Activated CD4-positive, alpha-beta T cell treated with anti-CD3 and anti-CD28 coated beads for 4 hours (primary cell): ENCODE measurements around the gene ZC3H12D.
A peak's percentile ranks its signal among the peaks of the same experiment; 100 is the strongest.
"Not testable (repeated sequence)": the region's sequence is repeated elsewhere in the genome, so short reads cannot be mapped to it uniquely, and the experiment has no call there.

Source experiments
- DNase-seq, 2 donors: peaks; one replicate each; pipeline ENCODE4 v3.0.0-alpha.2; 2020

Gene ZC3H12D

GRCh38 chr6:149483334-149483725 is 1.5 kb downstream of the ZC3H12D start:
- no peak for DNase-seq

- peak in 1 of 2 donors; percentile 17 for DNase-seq
Measured at GRCh38 chr6:149482545-149483333, 2.1 kb downstream of the ZC3H12D start.

- peak; percentile 57 to 58 for DNase-seq
Measured at GRCh38 chr6:149480502-149481280, 4.1 kb downstream of the ZC3H12D start.

- no peak for DNase-seq
Measured at GRCh38 chr6:149478631-149479314, 6.0 kb downstream of the ZC3H12D start.

GRCh38 chr6:149477544-149477943 is 7.3 kb downstream of the ZC3H12D start:
- DNase-seq = no peak

- no peak for DNase-seq
Measured at GRCh38 chr6:149476789-149477455, 7.9 kb downstream of the ZC3H12D start.

GRCh38 chr6:149474108-149474935 is 10.5 kb downstream of the ZC3H12D start:
- DNase-seq = no peak

- no peak for DNase-seq
Measured at GRCh38 chr6:149473080-149474052, 11.4 kb downstream of the ZC3H12D start.

- DNase-seq = no peak
Measured at GRCh38 chr6:149472241-149472640, 12.6 kb downstream of the ZC3H12D start.

GRCh38 chr6:149471801-149472200 is 13.0 kb downstream of the ZC3H12D start:
- DNase-seq = no peak

- no peak for DNase-seq
Measured at GRCh38 chr6:149470948-149471347, 13.9 kb downstream of the ZC3H12D start.

GRCh38 chr6:149468179-149468578 is 16.6 kb downstream of the ZC3H12D start:
- DNase-seq = no peak

GRCh38 chr6:149467265-149467664 is 17.5 kb downstream of the ZC3H12D start:
- no peak for DNase-seq

- DNase-seq = no peak
Measured at GRCh38 chr6:149464411-149464810, 20.4 kb downstream of the ZC3H12D start.

- DNase-seq = no peak
Measured at GRCh38 chr6:149463781-149464180, 21.0 kb downstream of the ZC3H12D start.

GRCh38 chr6:149462712-149463111 is 22.1 kb downstream of the ZC3H12D start:
- not testable (repeated sequence) for DNase-seq

GRCh38 chr6:149461670-149462069 is 23.1 kb downstream of the ZC3H12D start:
- no peak for DNase-seq

GRCh38 chr6:149460249-149460648 is 24.6 kb downstream of the ZC3H12D start:
- not testable (repeated sequence) for DNase-seq

GRCh38 chr6:149459761-149460160 is 25.1 kb downstream of the ZC3H12D start:
- DNase-seq = no peak

- no peak for DNase-seq
Measured at GRCh38 chr6:149458806-149459205, 26.0 kb downstream of the ZC3H12D start.

GRCh38 chr6:149458196-149458595 is 26.6 kb downstream of the ZC3H12D start:
- no peak for DNase-seq
